ENCODE data around the gene TBKBP1. TPM values are rescaled to one million over a fixed set of nuclear protein-coding genes. Genes with fewer than 3 reads are reported as not detected.

TBKBP1 gene
- total RNA-seq, 1 donor from 2014 or later = 11.4 TPM

DNA sequence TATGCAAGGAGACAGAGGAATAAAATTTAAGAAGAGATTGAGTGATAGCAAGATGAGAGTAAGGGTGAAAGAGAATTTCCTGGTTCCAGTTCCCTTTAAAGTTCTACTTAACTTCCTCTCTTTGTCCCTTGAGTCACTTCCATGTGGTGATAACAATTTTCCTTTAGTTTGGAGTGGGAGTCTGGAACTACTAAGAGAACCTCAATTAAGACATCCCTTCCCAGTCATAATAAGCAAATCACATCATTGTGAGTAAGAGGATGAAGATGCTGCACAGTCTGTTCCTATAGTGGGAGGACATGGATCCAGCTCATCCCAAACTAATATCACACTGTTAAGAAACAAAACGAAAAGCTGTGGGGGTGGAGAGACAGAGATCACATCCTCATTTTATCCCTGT lies 63.4 kb downstream of the TBKBP1 start:
- no peak for DNase-seq (ENCODE audit: extremely low read depth, low read depth, low spot score)

DNA sequence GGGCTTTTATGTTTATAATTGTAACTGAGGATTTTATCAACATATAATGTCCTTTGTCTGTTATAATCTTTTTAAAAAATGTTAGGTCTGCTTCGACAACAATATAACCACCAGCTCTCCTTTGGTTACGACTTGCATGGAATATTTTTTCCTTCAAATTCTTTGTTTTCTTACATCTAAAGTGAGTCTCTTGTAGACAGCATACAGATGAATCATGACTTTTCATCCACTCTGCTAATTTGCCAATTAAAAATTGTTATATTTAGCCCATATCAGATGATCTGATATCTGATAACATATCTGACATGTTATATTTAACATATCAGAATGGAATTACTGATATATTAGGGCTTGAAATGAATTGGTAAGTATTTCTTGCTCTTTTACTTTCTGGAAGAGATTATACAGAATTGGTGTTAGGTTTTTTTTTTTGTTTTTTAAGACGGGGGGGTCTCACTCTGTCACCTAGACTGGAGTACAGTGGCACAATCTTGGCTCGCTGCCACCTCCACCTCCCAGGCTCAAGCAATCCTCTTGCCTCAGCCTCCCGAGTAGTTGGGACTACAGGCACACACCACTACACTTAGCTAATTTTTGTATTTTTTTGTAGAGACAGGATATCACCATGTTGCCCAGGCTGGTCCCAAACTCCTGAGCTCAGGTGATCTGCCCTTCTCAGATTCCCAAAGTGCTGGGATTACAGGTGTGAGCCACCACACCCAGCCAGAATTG lies 66.6 kb downstream of the TBKBP1 start:
- DNase-seq (ENCODE audit: extremely low read depth, low read depth, low spot score) = no peak

Other genes starting within 250 kb of the TBKBP1 start
- gene NPEPPS, start 163.1 kb upstream of the TBKBP1 start, total RNA-seq = 76.8 and 78.8 TPM in 2 replicates
- 278 and 309 TPM in 2 replicates for gene KPNB1, start 44.2 kb upstream of the TBKBP1 start, total RNA-seq
- not detected in 2 replicates for gene TBX21, start 39.1 kb downstream of the TBKBP1 start, total RNA-seq
- 11.1 and 14.4 TPM in 2 replicates for gene OSBPL7, start 127.6 kb downstream of the TBKBP1 start, total RNA-seq
- gene MRPL10, start 137.4 kb downstream of the TBKBP1 start, total RNA-seq = 29.8 and 50.5 TPM in 2 replicates
- gene LRRC46, start 137.5 kb downstream of the TBKBP1 start, total RNA-seq = 0.24 TPM in 1 of 2 replicates, not detected in the other
- gene SCRN2, start 147.1 kb downstream of the TBKBP1 start, total RNA-seq = 27.8 and 35.9 TPM in 2 replicates
- gene SP6, start 157.0 kb downstream of the TBKBP1 start, total RNA-seq = 0.48 and 1.6 TPM in 2 replicates
- gene SP2, start 202.1 kb downstream of the TBKBP1 start, total RNA-seq = 4.3 and 11.5 TPM in 2 replicates
- 36.3 and 56.6 TPM in 2 replicates for gene PNPO, start 247.4 kb downstream of the TBKBP1 start, total RNA-seq